HUES6 (cell line): Measurements from ENCODE around the gene ACTMAP.

Experiments used
- H3K27ac ChIP-seq: 2 replicates; pipeline ENCODE4 v1.7.0; 2013; ENCODE audit warnings: low read depth, mild to moderate bottlenecking, low read length, inconsistent platforms
- H3K27me3 ChIP-seq: 2 replicates; pipeline ENCODE4 v1.6.1; 2013; ENCODE audit warnings: low read length; ENCODE audit not compliant: control insufficient read depth, insufficient read depth
- H3K36me3 ChIP-seq: 2 replicates; pipeline ENCODE4 v1.6.1; 2013; ENCODE audit warnings: low read length; ENCODE audit not compliant: control insufficient read depth, insufficient read depth
- H3K4me1 ChIP-seq: 2 replicates; pipeline ENCODE4 v1.6.1; 2013; ENCODE audit warnings: low read length; ENCODE audit not compliant: control insufficient read depth, insufficient read depth
- H3K4me3 ChIP-seq: 2 replicates; pipeline ENCODE4 v1.5.1; 2013; ENCODE audit warnings: low read depth, low read length
- H3K9ac ChIP-seq: one replicate; pipeline ENCODE4 v1.6.1; 2013; ENCODE audit warnings: mild to moderate bottlenecking, low read length
- H3K9me3 ChIP-seq: 2 replicates; pipeline ENCODE4 v1.6.1; 2013; ENCODE audit warnings: low read depth, low read length; ENCODE audit not compliant: control insufficient read depth, insufficient read depth

ACTMAP gene, protein sequence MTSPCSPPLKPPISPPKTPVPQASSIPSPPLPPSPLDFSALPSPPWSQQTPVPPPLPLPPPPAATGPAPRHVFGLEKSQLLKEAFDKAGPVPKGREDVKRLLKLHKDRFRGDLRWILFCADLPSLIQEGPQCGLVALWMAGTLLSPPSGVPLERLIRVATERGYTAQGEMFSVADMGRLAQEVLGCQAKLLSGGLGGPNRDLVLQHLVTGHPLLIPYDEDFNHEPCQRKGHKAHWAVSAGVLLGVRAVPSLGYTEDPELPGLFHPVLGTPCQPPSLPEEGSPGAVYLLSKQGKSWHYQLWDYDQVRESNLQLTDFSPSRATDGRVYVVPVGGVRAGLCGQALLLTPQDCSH

DNA sequence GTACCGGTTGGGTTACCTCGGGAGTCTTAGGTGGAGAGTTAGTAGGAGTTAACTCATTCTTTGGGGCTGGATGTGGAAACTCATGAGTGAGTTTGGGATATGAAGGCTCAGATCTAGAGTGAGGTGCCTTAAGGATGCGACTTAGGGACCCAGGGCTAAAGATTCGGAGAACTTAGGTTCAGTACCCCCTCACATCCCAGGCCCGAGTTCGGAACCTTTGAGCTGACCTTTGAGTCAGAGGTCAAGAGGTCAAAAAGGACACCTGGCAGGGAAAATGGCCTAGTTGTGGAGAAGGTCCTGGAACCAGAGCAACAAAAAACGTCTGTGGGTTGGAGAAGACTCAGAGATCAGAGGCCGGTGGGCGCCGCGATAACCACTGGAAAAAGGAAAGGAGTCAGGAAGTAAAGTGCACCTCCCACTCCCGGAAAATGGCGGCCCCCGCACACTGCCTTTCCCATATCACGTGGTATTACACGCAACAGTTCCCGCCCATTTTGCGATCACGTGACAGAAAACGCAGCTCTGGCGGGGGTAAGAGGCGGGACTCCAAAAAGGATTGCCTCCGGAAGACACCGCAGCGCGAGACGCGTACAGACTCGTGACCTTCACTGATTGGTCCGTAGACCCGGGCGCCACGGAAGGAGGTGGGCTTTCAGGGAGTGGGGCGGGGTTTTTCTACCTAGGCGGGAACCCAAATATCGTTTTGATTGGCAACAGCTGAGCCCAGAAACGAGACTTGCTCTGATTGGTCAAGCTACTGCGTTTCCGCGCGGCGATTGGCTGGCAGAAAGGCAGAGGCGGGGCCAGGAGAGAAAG is at the start of gene ACTMAP:
Gene ACTMAP, minus strand, starts transcription at position 420 of the 816 bp plus-strand sequence. CDS start 674 bp downstream, outside the sequence.
- no peaks in the 10 kb centered on the region for H3K27me3 ChIP-seq
- peaks cover 25% of the 10 kb centered on the region for H3K36me3 ChIP-seq
- H3K4me3 ChIP-seq: peak within 1 kb of the TSS; percentile 93
- no peaks in the 10 kb centered on the region for H3K9me3 ChIP-seq
- peak within 1 kb of the TSS; percentile 97 for H3K27ac ChIP-seq
- H3K4me1 ChIP-seq: peaks cover 24% of the 10 kb centered on the region
- peak within 1 kb of the TSS; percentile 98 for H3K9ac ChIP-seq

DNA sequence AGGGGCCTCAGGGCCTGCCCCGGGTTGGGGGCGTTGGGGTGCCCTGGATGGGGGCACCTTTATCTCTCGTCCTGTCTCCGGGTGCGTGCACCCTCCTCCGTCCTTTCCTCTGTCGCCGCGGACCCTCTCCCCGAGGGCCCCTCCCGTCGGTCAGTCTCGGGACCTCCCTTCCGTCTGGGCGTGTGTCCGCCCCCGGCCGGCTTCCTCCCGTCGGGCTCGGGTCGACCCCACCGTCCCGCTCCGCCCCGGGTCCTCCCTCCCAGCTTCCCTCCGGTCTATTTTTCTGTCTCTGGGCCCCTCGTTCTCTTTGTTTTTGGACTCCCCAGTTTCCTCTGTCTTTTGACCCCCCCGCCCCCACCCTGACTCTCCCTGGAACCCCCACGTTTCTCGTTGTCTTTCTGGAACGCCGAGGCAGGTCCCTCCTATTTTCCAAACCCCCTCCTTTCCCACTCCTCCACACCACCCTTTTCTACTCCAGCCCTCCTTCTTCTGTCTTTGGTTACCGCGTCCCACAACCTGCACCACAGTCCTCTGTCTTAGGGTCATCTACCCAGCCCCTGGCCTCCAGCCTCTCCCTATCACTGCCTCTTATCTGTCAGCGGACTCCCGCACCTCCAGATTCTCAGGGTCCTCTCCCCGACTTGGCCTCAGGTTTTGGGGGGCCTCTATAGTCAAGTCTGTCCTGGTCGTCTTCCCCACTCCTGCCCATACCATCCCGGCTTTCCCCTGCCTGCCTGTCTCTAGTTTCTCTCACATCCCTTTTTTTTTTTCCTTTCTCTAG is 49.5 kb upstream of the ACTMAP start:
- no peaks in the 10 kb centered on the region for H3K27me3 ChIP-seq
- H3K36me3 ChIP-seq: peaks cover 40% of the 10 kb centered on the region
- H3K9ac ChIP-seq: peak overlapping the region; percentile 94
- peaks cover 48% of the 10 kb centered on the region for H3K4me1 ChIP-seq
- H3K9me3 ChIP-seq: no peaks in the 10 kb centered on the region
- H3K27ac ChIP-seq: peak overlapping the region; percentile 94
- H3K4me3 ChIP-seq: peak overlapping the region; percentile 91

GRCh38 chr19:40798683-40799557 is 48.6 kb upstream of the ACTMAP start, which contains the start of gene EGLN2:
EGLN2 (plus strand) TSS chr19:40799191; CDS start chr19:40800573, 1,382 bp downstream.
- Histone ChIP-seq H3K27ac (peak within 1 kb of the TSS; percentile 94), H3K4me3 (peak within 1 kb of the TSS; percentile 91), H3K36me3 (peaks cover 33% of the 10 kb centered on the region), H3K27me3 (no peaks in the 10 kb centered on the region), H3K4me1 (peaks cover 39% of the 10 kb centered on the region), H3K9ac (peak within 1 kb of the TSS; percentile 94), H3K9me3 (no peaks in the 10 kb centered on the region)

DNA sequence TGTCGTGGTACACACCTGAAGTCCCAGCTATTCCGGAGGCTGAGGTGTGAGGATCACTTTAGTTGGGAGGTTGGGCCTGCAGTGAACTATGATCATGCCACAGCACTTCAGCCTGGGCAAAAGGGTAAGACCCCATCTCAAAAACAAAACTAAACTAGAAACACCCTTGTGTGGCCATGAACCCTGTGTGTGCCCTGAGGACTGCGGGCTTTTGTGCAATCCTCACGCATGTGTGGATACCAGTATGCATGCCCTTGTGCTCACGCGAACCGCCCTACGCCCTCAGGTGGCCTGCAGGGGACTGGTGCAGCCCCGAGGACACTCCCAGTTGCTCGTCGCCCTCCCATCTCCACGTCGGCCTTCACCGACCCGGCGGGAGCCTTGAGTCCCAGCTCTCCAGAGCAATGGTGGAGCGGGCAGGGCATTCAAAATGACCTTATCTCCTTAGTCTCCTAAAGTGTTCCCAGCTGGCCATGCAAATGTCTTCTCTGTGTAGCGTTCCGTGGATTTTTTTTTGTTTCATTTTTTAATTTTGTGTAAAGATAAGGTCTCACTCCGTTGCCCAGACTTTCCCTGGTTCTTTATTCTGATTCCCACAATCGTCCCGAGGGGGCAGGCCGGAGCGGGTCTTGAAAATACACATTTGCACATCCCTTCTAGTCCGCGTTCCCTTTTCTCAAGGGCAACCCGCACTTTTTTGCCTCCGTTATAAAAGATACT is 47.8 kb upstream of the ACTMAP start:
- H3K36me3 ChIP-seq: peaks cover 25% of the 10 kb centered on the region

DNA sequence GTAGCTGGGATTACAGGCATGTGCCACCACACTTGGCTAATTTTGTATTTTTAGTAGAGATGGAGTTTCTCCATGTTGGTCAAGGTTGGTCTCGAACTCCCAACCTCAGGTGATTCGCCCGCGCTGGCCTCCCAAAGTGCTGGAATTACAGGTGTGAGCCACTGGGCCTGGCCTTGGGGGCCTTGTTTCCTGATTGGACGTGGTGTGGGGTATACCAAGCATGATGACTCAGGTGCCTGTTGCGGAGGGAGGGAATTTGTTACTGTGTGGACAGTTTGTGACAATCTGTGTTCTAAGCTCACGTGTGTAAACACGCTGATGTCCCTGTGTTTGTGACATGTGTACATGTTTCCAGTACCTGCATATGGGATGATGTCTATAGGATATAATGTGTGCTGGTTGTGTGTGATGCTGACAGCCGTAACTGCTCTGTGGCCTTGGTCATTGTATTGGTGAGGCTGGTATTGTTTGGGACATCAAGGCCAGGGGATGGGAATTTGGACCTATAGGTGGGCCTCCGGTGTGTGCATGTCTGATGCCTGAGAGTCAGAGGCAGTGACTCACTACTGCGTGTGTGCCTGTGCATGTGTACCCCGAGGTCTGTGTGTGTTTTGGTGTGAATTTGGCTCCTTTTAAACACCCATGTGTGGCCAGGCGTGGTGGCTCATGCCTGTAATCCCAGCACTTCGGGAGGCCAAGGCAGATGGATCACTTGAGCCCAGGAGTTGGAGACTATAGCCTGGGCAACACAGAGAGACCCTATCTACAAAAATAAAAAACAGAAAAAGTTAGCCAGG is 47.1 kb upstream of the ACTMAP start:
- no peak overlapping the region for H3K27ac ChIP-seq
- no peak overlapping the region for H3K9ac ChIP-seq
- H3K9me3 ChIP-seq: no peaks in the 10 kb centered on the region
- peaks cover 25% of the 10 kb centered on the region for H3K4me1 ChIP-seq
- no peak overlapping the region for H3K4me3 ChIP-seq
- H3K36me3 ChIP-seq: peaks cover 19% of the 10 kb centered on the region
- no peaks in the 10 kb centered on the region for H3K27me3 ChIP-seq

More for the DNA sequence above, 47.8 kb upstream of the ACTMAP start:
- no peaks in the 10 kb centered on the region for H3K27me3 ChIP-seq
- H3K9ac ChIP-seq: peak overlapping the region; percentile 77
- peaks cover 32% of the 10 kb centered on the region for H3K4me1 ChIP-seq
- H3K4me3 ChIP-seq: peak overlapping the region; percentile 73
- peak overlapping the region; percentile 54 for H3K27ac ChIP-seq
- H3K9me3 ChIP-seq: no peaks in the 10 kb centered on the region

DNA sequence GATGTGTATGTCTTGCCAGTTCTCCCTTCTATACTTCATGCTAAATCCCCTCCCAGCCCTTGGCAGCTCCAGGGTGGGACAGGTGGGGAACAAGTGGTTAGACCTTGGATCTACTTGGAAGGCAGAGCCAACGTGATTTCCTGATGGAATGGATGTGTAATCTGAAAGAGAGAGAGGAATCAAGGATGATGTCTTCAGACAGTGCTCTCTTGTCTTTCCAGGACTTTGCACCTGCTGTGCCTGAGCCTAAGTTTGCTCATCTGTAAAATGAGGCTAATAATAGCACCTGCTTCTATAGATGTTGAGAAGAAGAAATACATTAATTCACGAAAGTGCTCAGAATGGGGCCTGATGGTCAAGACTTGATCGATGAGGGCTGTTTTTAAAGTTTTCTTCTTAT is 41.7 kb upstream of the ACTMAP start:
- H3K27ac ChIP-seq: no peak overlapping the region
- H3K27me3 ChIP-seq: no peaks in the 10 kb centered on the region
- no peaks in the 10 kb centered on the region for H3K9me3 ChIP-seq
- H3K4me3 ChIP-seq: no peak overlapping the region
- no peaks in the 10 kb centered on the region for H3K4me1 ChIP-seq
- H3K36me3 ChIP-seq: peaks cover 3% of the 10 kb centered on the region; the same call in 1 of the 2 replicates
- no peak overlapping the region for H3K9ac ChIP-seq

DNA sequence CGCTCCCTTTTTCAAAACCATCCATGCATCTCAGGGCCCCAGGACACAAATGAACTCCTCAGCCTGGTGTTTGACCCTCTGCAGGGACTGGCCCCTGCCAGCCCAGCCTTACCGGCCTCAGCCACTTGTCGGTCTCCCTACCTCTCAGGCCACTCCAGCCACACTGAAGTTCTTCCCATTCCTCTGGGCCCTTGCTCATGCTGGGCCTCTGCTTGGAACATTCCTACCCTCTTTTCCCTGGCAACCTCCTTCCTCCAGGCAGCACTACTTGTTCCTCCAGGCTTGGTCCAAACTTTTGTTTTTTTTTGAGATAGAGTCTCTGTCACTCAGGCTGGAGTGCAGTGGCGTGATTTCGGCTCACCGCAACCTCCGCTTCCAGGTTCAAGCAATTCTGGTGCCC is 41.1 kb upstream of the ACTMAP start:
- Histone ChIP-seq H3K27ac (no peak overlapping the region), H3K36me3 (peaks cover 3% of the 10 kb centered on the region; the same call in 1 of the 2 replicates), H3K4me3 (no peak overlapping the region), H3K9me3 (no peaks in the 10 kb centered on the region), H3K9ac (no peak overlapping the region), H3K4me1 (no peaks in the 10 kb centered on the region), H3K27me3 (no peaks in the 10 kb centered on the region)

DNA sequence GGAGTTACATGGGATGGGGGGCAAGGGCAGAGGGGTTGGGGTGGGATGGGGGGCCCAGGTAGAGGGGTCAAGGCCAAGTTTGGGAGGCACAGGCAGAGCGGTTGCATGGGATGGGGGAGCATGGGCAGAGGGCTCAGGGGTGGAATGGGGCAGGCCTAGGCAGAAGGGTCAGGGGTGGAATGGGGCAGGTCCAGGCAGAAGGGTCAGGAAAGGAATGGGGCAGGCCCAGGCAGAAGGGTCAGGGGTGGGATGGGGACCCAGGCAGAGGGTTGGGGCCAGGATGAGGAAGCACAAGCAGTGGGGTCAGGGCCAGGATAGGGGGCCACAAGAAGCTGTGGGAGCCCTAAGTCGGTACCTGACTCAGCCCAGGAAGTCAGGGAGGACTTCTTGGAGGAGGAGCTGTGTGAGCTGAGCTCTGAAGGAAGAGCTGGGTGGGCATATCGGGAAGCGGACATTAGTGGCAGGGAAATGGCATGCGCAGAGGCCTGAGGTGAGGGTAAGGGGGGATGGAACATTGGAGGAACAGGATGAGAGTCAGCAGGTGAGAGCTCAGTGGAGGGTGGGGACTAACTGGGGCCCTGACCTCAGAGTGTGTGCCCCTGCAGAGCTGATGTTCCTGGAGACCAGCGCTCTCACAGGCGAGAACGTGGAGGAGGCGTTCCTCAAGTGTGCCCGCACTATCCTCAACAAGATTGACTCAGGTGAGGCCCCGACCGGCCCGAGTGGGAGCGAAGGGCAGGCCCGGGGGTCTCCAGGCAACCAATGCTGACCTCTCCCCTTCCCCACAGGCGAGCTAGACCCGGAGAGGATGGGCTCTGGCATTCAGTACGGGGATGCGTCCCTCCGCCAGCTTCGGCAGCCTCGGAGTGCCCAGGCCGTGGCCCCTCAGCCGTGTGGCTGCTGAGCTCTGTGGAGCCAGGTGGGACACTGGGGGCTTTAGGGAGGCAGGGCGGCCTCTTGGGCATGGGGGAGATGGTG is 36.1 kb upstream of the ACTMAP start:
- H3K4me1 ChIP-seq: no peaks in the 10 kb centered on the region
- H3K27me3 ChIP-seq: no peaks in the 10 kb centered on the region
- H3K27ac ChIP-seq: no peak overlapping the region
- H3K9ac ChIP-seq: no peak overlapping the region
- H3K4me3 ChIP-seq: no peak overlapping the region
- no peaks in the 10 kb centered on the region for H3K9me3 ChIP-seq
- peaks cover 2% of the 10 kb centered on the region; the same call in 1 of the 2 replicates for H3K36me3 ChIP-seq
